CD14-positive monocyte (primary cell): Measurements from ENCODE around the gene LAMB1. TPM values are rescaled to one million over a fixed set of nuclear protein-coding genes. Genes with fewer than 3 reads are reported as not detected.

ENCODE experiments used
- DNase-seq, 3 donors: peaks; one replicate each; pipeline ENCODE4 v3.0.0-alpha.2; 2011 to 2022
- H2AFZ ChIP-seq: 2 replicates; pipeline ENCODE4 v1.6.0; 2012; ENCODE audit warnings: mild to moderate bottlenecking, low read depth, low read length, inconsistent platforms; ENCODE audit not compliant: insufficient read depth, poor library complexity, severe bottlenecking
- H3K27ac ChIP-seq, 2 donors: 1 replicate in 1 of 2; 2 replicates in 1 of 2; pipeline ENCODE4 v1.5.1; 2012 to 2013; ENCODE audit warnings: low read length in 2 of 2, control low read depth in 1 of 2, inconsistent platforms in 1 of 2, low read depth in 1 of 2, mild to moderate bottlenecking in 1 of 2
- H3K27me3 ChIP-seq, 2 donors: one replicate each; pipeline versions ENCODE4 v1.6.0 to v1.6.1; 2011 to 2013; ENCODE audit warnings: low read length in 2 of 2; ENCODE audit not compliant: control insufficient read depth in 2 of 2, insufficient read depth in 2 of 2
- H3K36me3 ChIP-seq, 2 donors: replicated peaks in 1 of 2; 1 replicate in 1 of 2; 2 replicates in 1 of 2; pipeline versions ENCODE4 v1.5.1 to v1.6.1; 2012 to 2013; ENCODE audit warnings: low read length in 2 of 2, control low read depth in 1 of 2, inconsistent platforms in 1 of 2, mild to moderate bottlenecking in 1 of 2; ENCODE audit not compliant: insufficient read depth in 2 of 2, control insufficient read depth in 1 of 2
- H3K4me1 ChIP-seq, 2 donors: 1 replicate in 1 of 2; 2 replicates in 1 of 2; pipeline versions ENCODE4 v1.5.1 to v1.6.1; 2012 to 2013; ENCODE audit warnings: low read length in 2 of 2, control low read depth in 1 of 2, inconsistent platforms in 1 of 2, mild to moderate bottlenecking in 1 of 2, moderate library complexity in 1 of 2; ENCODE audit not compliant: insufficient read depth in 2 of 2, control insufficient read depth in 1 of 2
- H3K4me2 ChIP-seq: replicated peaks from 2 replicates; pipeline ENCODE3; 2012; ENCODE audit warnings: low read length, moderate library complexity, mild to moderate bottlenecking; ENCODE audit not compliant: poor library complexity, severe bottlenecking; ENCODE audit errors: extremely low read depth
- H3K4me3 ChIP-seq, 3 experiments: fragments of 200-600 bp in 1 of 3; sonication (generic) in 1 of 3; replicated peaks in 1 of 3; 1 replicate in 2 of 3; 2 replicates in 1 of 3; pipeline ENCODE4 v1.5.1; 2011 to 2013; ENCODE audit warnings: low read length in 3 of 3, mild to moderate bottlenecking in 3 of 3, control low read depth in 2 of 3, low read depth in 2 of 3, inconsistent platforms in 1 of 3, moderate library complexity in 1 of 3
- H3K79me2 ChIP-seq: 2 replicates; pipeline ENCODE4 v1.6.0; 2012; ENCODE audit warnings: mild to moderate bottlenecking, control low read depth, inconsistent platforms, low read length, moderate library complexity; ENCODE audit not compliant: insufficient read depth
- H3K9ac ChIP-seq: 2 replicates; pipeline ENCODE4 v1.6.0; 2017; ENCODE audit warnings: low read length, mild to moderate bottlenecking; ENCODE audit not compliant: insufficient read depth, poor library complexity, severe bottlenecking
- H3K9me3 ChIP-seq, 2 donors: replicated peaks in 1 of 2; 1 replicate in 1 of 2; 2 replicates in 1 of 2; pipeline versions ENCODE4 v1.5.1 to v1.6.1; 2012 to 2013; ENCODE audit warnings: low read length in 2 of 2, control low read depth in 1 of 2; ENCODE audit not compliant: control insufficient read depth in 1 of 2, insufficient read depth in 1 of 2
- H4K20me1 ChIP-seq: 2 replicates; pipeline ENCODE4 v1.6.0; 2012; ENCODE audit warnings: mild to moderate bottlenecking, low read length, control low read depth, moderate library complexity; ENCODE audit not compliant: insufficient read depth
- H3K27ac Mint-ChIP-seq, 7 donors: one replicate each; pipeline ENCODE4 v1.8.0; 2020; ENCODE audit warnings: mild to moderate bottlenecking in 7 of 7, mixed read lengths in 7 of 7, moderate library complexity in 6 of 7, inconsistent platforms in 2 of 7
- H3K27me3 Mint-ChIP-seq, 3 donors: one replicate each; pipeline ENCODE4 v1.8.0; 2021 to 2022; ENCODE audit warnings: low read depth in 3 of 3, mild to moderate bottlenecking in 3 of 3, mixed read lengths in 3 of 3, moderate library complexity in 3 of 3, inconsistent platforms in 1 of 3
- H3K36me3 Mint-ChIP-seq, 2 donors: one replicate each; pipeline ENCODE4 v1.8.0; 2020; ENCODE audit warnings: mixed read lengths in 2 of 2, inconsistent platforms in 1 of 2, mild to moderate bottlenecking in 1 of 2
- H3K4me1 Mint-ChIP-seq: one replicate; pipeline ENCODE4 v1.8.0; 2020; ENCODE audit warnings: mild to moderate bottlenecking, mixed read lengths
- H3K4me3 Mint-ChIP-seq, 2 donors: one replicate each; pipeline ENCODE4 v1.8.0; 2020; ENCODE audit warnings: mild to moderate bottlenecking in 2 of 2, mixed read lengths in 2 of 2, moderate library complexity in 1 of 2
- H3K9me3 Mint-ChIP-seq, 7 donors: one replicate each; pipeline ENCODE4 v1.8.0; 2020 to 2022; ENCODE audit warnings: mixed read lengths in 7 of 7, mild to moderate bottlenecking in 6 of 7, moderate library complexity in 6 of 7, inconsistent platforms in 2 of 7
- CTCF ChIP-seq: fragments of 200-600 bp; IDR thresholded peaks from one replicate; pipeline ENCODE4 v1.8.0; 2022; ENCODE audit warnings: antibody characterized with exemption, mild to moderate bottlenecking
- WGBS: methylation state at CpG from one replicate; pipeline ENCODE4 v1.1.5; 2013; ENCODE audit warnings: missing lambda C conversion rate; ENCODE audit not compliant: insufficient coverage; 5-methylcytosine and 5-hydroxymethylcytosine counted together
- intact Hi-C, 2 donors: fragments of 100-400 bp; cut with micrococcal nuclease; formaldehyde crosslinking; loops; one replicate each; pipeline versions ENCODE4 v1.15.0 to v1.15.1; 2023
- polyA plus RNA-seq, 3 donors: library from polyadenylated mRNA; depleted of rRNA in 1 of 3; unstranded in 2 of 3; stranded (reverse) in 1 of 3; fragments of 300-500 nt in 2 of 3; fragments of >200 nt in 1 of 3; fragmentation: Illumina TruSeq in 2 of 3; gene quantifications; 1 replicate in 2 of 3; 2 replicates in 1 of 3; pipeline ENCODE4 v1.2.3, GENCODE V29; 2012 to 2021

Gene LAMB1
- polyA plus RNA-seq, 3 donors = 0.42 TPM; not detected in 2

- Histone ChIP-seq H3K4me1 (peaks cover 18 to 24% of the 10 kb centered on the region in 2 donors), H3K27ac (no peak overlapping the region), H2AFZ (no peak overlapping the region), H3K36me3 (no peaks in the 10 kb centered on the region), H3K9me3 (no peaks in the 10 kb centered on the region), H3K4me3 (no peak overlapping the region), H3K9ac (no peak overlapping the region), H3K27me3 (peaks cover 3 to 4% of the 10 kb centered on the region in 2 donors), H4K20me1 (no peaks in the 10 kb centered on the region), H3K79me2 (no peaks in the 10 kb centered on the region), H3K4me2 (no peak overlapping the region)
- peak; percentile 40 to 72 (median 63) for DNase-seq
- intact Hi-C loops = loop anchor here (10.0 kb wide), 4 partner anchors 135 to 675 kb away; partner anchors contain the start of gene CBLL1 (in 1 of the 2)
- Mint-ChIP-seq H3K9me3 (no peaks in the 10 kb centered on the region), H3K27me3 (peaks cover 1 to 8% (median 4%) of the 10 kb centered on the region in 3 donors), H3K36me3 (no peaks in the 10 kb centered on the region), H3K27ac (no peak overlapping the region), H3K4me1 (peaks cover 26% of the 10 kb centered on the region), H3K4me3 (no peak overlapping the region)
- peak; percentile 84 for TF ChIP-seq CTCF
- 0% methylated on average over 1 of the region's 3 CpGs for WGBS
Observed at GRCh38 chr7:107879400-107880035, 123.4 kb downstream of the LAMB1 start.

GRCh38 chr7:107878636-107879035, 124.3 kb downstream of the LAMB1 start:
- H3K4me2 ChIP-seq = no peak overlapping the region
- Mint-ChIP-seq H3K4me1 (peaks cover 27% of the 10 kb centered on the region), H3K4me3 (no peak overlapping the region), H3K27ac (no peak overlapping the region), H3K27me3 (peaks cover 1 to 8% (median 4%) of the 10 kb centered on the region in 3 donors), H3K36me3 (no peaks in the 10 kb centered on the region), H3K9me3 (no peaks in the 10 kb centered on the region)
- intact Hi-C loops = loop anchor here (10.0 kb wide), 4 partner anchors 134 to 674 kb away; partner anchors contain the start of gene CBLL1 (in 1 of the 2)
- no peaks in the 10 kb centered on the region for H3K9me3 ChIP-seq
- H3K4me1 ChIP-seq = peaks cover 18 to 25% of the 10 kb centered on the region in 2 donors
- H4K20me1 ChIP-seq = no peaks in the 10 kb centered on the region
- H3K79me2 ChIP-seq = no peaks in the 10 kb centered on the region
- peaks cover 0 to 2% of the 10 kb centered on the region in 2 donors for H3K27me3 ChIP-seq
- no peaks in the 10 kb centered on the region for H3K36me3 ChIP-seq
- TF ChIP-seq CTCF = no peak
- H3K9ac ChIP-seq = no peak overlapping the region
- no peak overlapping the region for H2AFZ ChIP-seq
- 92% methylated on average over 2 of the region's 3 CpGs for WGBS
- no peak overlapping the region for H3K27ac ChIP-seq
- no peak for DNase-seq
- H3K4me3 ChIP-seq = no peak overlapping the region
